Caco-2 (cell line): ENCODE measurements around the gene PCDHA6. TPM values are rescaled to one million over a fixed set of nuclear protein-coding genes. Genes with fewer than 3 reads are reported as not detected.

Experiments
- Bru-seq: library from RNA; stranded (reverse); fragments of 400-500 nt; gene quantifications from one replicate; lab custom pipeline; 2021; lab: Mats Ljungman, UMichigan
- BruChase-seq, 2 experiments: library from RNA; stranded (reverse); fragments of 400-500 nt; gene quantifications; one replicate each; lab custom pipeline; 2021; lab: Mats Ljungman, UMichigan
- BruUV-seq: library from RNA; stranded (reverse); fragments of 400-500 nt; replicated peaks from 2 replicates; lab custom pipeline; 2021; lab: Mats Ljungman, UMichigan
- CTCF ChIA-PET: fragments of 300-600 bp; sonication (Branson Sonifier 250); formaldehyde crosslinking; loops from one replicate; lab custom pipeline; 2022; ENCODE audit warnings: antibody characterized with exemption; lab: Charles Lee
- POLR2A ChIA-PET: fragments of 300-600 bp; sonication (Branson Sonifier 250); formaldehyde crosslinking; loops from one replicate; lab custom pipeline; 2022; ENCODE audit warnings: antibody characterized with exemption; lab: Charles Lee
- DNase-seq, 2 experiments: peaks; one replicate each; pipeline versions ENCODE4 v3.0.0 to v3.0.0-alpha.2; 2020 to 2022
- H3K27me3 ChIP-seq: replicated peaks from 2 replicates; pipeline ENCODE4 v1.6.0; 2011; ENCODE audit warnings: low read length; ENCODE audit not compliant: control insufficient read depth, insufficient read depth
- H3K36me3 ChIP-seq: 2 replicates; pipeline ENCODE4 v1.5.1; 2011; ENCODE audit warnings: low read length; ENCODE audit not compliant: control insufficient read depth, insufficient read depth
- H3K4me1 ChIP-seq: fragments of 250-450 bp; sonication (Bioruptor Pico); 2 replicates; pipeline ENCODE4 v1.5.1; 2020; ENCODE audit warnings: mild to moderate bottlenecking
- H3K4me3 ChIP-seq: 2 replicates; pipeline ENCODE4 v1.5.1; 2011; ENCODE audit warnings: low read depth, mild to moderate bottlenecking, control low read depth, low read length
- H3K9me3 ChIP-seq: fragments of 250-450 bp; sonication (Bioruptor Pico); 2 replicates; pipeline ENCODE4 v1.5.1; 2020; ENCODE audit warnings: mild to moderate bottlenecking, moderate library complexity
- H3K27ac Mint-ChIP-seq: one replicate; pipeline ENCODE4 v1.8.0; 2022; ENCODE audit warnings: mixed read lengths; ENCODE audit not compliant: unreplicated experiment
- H3K27me3 Mint-ChIP-seq: one replicate; pipeline ENCODE4 v1.8.0; 2022; ENCODE audit warnings: mixed read lengths; ENCODE audit not compliant: insufficient read depth, unreplicated experiment
- H3K36me3 Mint-ChIP-seq: one replicate; pipeline ENCODE4 v1.8.0; 2022; ENCODE audit warnings: mild to moderate bottlenecking, mixed read lengths; ENCODE audit not compliant: insufficient read depth, unreplicated experiment
- H3K4me1 Mint-ChIP-seq: one replicate; pipeline ENCODE4 v1.8.0; 2022; ENCODE audit warnings: low read depth, mixed read lengths; ENCODE audit not compliant: unreplicated experiment
- H3K4me3 Mint-ChIP-seq: one replicate; pipeline ENCODE4 v1.8.0; 2022; ENCODE audit warnings: mild to moderate bottlenecking, moderate library complexity, mixed read lengths; ENCODE audit not compliant: unreplicated experiment
- H3K9me3 Mint-ChIP-seq: one replicate; pipeline ENCODE4 v1.8.0; 2022; ENCODE audit warnings: mixed read lengths; ENCODE audit not compliant: unreplicated experiment
- intact Hi-C: fragments of 100-400 bp; cut with micrococcal nuclease; formaldehyde crosslinking; loops from one replicate; pipeline ENCODE4 v1.10.0; 2022; ENCODE audit not compliant: unreplicated experiment
- long read RNA-seq: library from polyadenylated mRNA; stranded (forward); transcript quantifications from one replicate; pipeline ENCODE4 v2.0.0, GENCODE V29; 2022
- total RNA-seq: library from RNA; stranded (reverse); gene quantifications from 2 replicates; pipeline ENCODE4 v1.2.3, GENCODE V29; 2022
- TF ChIP-seq, protein P1 (sequence below), 2 experiments: fragments of 200-600 bp in 1 of 2; IDR thresholded peaks; 1 replicate in 1 of 2; 2 replicates in 1 of 2; pipeline versions ENCODE4 v1.5.1 to v1.8.0; 2011 to 2022; ENCODE audit warnings: antibody characterized with exemption in 1 of 2, control low read depth in 1 of 2, inconsistent platforms in 1 of 2, low read depth in 1 of 2, low read length in 1 of 2, mild to moderate bottlenecking in 1 of 2, moderate library complexity in 1 of 2; ENCODE audit not compliant: insufficient read depth in 1 of 2, severe bottlenecking in 1 of 2, unreplicated experiment in 1 of 2

The PCDHA6 gene, protein sequence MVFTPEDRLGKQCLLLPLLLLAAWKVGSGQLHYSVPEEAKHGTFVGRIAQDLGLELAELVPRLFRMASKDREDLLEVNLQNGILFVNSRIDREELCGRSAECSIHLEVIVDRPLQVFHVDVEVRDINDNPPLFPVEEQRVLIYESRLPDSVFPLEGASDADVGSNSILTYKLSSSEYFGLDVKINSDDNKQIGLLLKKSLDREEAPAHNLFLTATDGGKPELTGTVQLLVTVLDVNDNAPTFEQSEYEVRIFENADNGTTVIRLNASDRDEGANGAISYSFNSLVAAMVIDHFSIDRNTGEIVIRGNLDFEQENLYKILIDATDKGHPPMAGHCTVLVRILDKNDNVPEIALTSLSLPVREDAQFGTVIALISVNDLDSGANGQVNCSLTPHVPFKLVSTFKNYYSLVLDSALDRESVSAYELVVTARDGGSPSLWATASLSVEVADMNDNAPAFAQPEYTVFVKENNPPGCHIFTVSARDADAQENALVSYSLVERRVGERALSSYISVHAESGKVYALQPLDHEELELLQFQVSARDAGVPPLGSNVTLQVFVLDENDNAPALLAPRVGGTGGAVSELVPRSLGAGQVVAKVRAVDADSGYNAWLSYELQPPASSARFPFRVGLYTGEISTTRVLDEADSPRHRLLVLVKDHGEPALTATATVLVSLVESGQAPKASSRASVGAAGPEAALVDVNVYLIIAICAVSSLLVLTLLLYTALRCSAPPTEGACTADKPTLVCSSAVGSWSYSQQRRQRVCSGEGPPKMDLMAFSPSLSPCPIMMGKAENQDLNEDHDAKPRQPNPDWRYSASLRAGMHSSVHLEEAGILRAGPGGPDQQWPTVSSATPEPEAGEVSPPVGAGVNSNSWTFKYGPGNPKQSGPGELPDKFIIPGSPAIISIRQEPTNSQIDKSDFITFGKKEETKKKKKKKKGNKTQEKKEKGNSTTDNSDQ
- 0.09 TPM in 1 of 2 replicates, not detected in the other for total RNA-seq
- percentile 7 among the genes with signal in this experiment for Bru-seq, nascent RNA
- BruChase-seq, experiment 1, labeled RNA remaining after a 2-hour chase: not detected
- BruChase-seq, experiment 2, labeled RNA remaining after a 6-hour chase: not detected
- long read RNA-seq: 0 reads

DNA sequence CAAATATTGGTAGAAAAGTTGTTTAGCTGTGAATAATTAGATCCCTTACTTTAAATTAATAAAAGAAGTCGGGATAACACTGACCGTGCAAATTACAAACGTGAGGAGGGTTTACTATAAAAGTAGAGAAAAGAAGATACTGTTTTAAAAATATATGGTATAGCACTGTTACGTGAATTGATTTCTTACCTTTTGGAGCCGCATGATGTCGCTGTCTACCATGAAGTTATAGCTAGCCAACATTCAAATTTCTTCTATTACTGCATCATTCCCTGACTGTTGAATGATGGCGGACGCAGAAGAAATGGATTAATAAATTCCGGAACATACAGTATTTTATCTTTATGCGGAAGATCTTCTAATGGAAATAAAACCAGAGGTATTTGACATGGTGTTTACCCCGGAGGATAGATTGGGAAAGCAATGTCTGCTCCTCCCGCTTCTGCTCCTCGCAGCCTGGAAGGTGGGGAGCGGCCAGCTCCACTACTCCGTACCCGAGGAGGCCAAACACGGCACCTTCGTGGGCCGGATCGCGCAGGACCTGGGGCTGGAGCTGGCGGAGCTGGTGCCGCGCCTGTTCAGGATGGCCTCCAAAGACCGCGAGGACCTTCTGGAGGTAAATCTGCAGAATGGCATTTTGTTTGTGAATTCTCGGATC, at the start of gene PCDHA6:
PCDHA6 (plus strand) TSS at position 257 of the 658 bp plus-strand sequence; CDS start at position 389, 132 bp downstream.
- Histone ChIP-seq H3K4me3 (no peak within 1 kb of the TSS), H3K4me1 (no peaks in the 10 kb centered on the region), H3K9me3 (no peaks in the 10 kb centered on the region; the same call in none of the 2 replicates), H3K36me3 (no peaks in the 10 kb centered on the region), H3K27me3 (no peaks in the 10 kb centered on the region)
- Mint-ChIP-seq H3K27me3 (no peaks in the 10 kb centered on the region), H3K27ac (no peak within 1 kb of the TSS), H3K36me3 (no peaks in the 10 kb centered on the region), H3K4me1 (no peaks in the 10 kb centered on the region), H3K4me3 (no peak within 1 kb of the TSS), H3K9me3 (peaks cover 8% of the 10 kb centered on the region)
- DNase-seq: no peak
- TF ChIP-seq, protein P1, sequence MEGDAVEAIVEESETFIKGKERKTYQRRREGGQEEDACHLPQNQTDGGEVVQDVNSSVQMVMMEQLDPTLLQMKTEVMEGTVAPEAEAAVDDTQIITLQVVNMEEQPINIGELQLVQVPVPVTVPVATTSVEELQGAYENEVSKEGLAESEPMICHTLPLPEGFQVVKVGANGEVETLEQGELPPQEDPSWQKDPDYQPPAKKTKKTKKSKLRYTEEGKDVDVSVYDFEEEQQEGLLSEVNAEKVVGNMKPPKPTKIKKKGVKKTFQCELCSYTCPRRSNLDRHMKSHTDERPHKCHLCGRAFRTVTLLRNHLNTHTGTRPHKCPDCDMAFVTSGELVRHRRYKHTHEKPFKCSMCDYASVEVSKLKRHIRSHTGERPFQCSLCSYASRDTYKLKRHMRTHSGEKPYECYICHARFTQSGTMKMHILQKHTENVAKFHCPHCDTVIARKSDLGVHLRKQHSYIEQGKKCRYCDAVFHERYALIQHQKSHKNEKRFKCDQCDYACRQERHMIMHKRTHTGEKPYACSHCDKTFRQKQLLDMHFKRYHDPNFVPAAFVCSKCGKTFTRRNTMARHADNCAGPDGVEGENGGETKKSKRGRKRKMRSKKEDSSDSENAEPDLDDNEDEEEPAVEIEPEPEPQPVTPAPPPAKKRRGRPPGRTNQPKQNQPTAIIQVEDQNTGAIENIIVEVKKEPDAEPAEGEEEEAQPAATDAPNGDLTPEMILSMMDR (IDR thresholded peaks at IDR 0.05; ENCODE audit: insufficient read depth in 1 of 2, low read depth in 1 of 2, low read length in 1 of 2, severe bottlenecking in 1 of 2, unreplicated experiment in 1 of 2): no peak
- ChIA-PET CTCF (no interaction called here), POLR2A (no interaction called here)
- BruUV-seq: no TSS peak
- intact Hi-C loops: no loop called here

- no peaks in the 10 kb centered on the region for H3K27me3 ChIP-seq
- Mint-ChIP-seq H3K36me3 (no peaks in the 10 kb centered on the region), H3K27ac (no peak overlapping the region), H3K27me3 (no peaks in the 10 kb centered on the region), H3K4me1 (no peaks in the 10 kb centered on the region), H3K4me3 (no peak overlapping the region), H3K9me3 (peaks cover 72% of the 10 kb centered on the region)
- intact Hi-C loops: no loop called here
- DNase-seq: no peak
- no peaks in the 10 kb centered on the region for H3K36me3 ChIP-seq
- CTCF ChIA-PET: no interaction called here
- BruUV-seq: no TSS peak
- TF ChIP-seq, protein P1 (IDR thresholded peaks at IDR 0.05; ENCODE audit: insufficient read depth in 1 of 2, low read depth in 1 of 2, low read length in 1 of 2, severe bottlenecking in 1 of 2, unreplicated experiment in 1 of 2): no peak
- no peak overlapping the region for H3K4me3 ChIP-seq
- peaks cover 27% of the 10 kb centered on the region for H3K9me3 ChIP-seq
- H3K4me1 ChIP-seq: no peaks in the 10 kb centered on the region
- POLR2A ChIA-PET: no interaction called here
Measured at GRCh38 chr5:140780512-140780911, 47.2 kb upstream of the PCDHA6 start.
